GM12872 (cell line): ENCODE data around the gene PTPRN2.

Source experiments
- CTCF ChIP-seq: IDR thresholded peaks from 3 replicates; pipeline ENCODE4 v1.5.1; 2011; ENCODE audit warnings: low read depth, mild to moderate bottlenecking, low read length, moderate library complexity; ENCODE audit not compliant: insufficient read depth

PTPRN2 gene

GRCh38 chr7:158076215-158076614 is 511.4 kb downstream of the PTPRN2 start:
- TF ChIP-seq CTCF, result no peak

GRCh38 chr7:158075633-158076001 is 512.0 kb downstream of the PTPRN2 start:
- no peak for TF ChIP-seq CTCF

GRCh38 chr7:158074896-158075632 is 512.6 kb downstream of the PTPRN2 start:
- TF ChIP-seq CTCF, result no peak

- TF ChIP-seq CTCF, result no peak
Observed at GRCh38 chr7:158073845-158074840, 513.5 kb downstream of the PTPRN2 start.

- TF ChIP-seq CTCF, result no peak
Observed at GRCh38 chr7:158072991-158073730, 514.5 kb downstream of the PTPRN2 start.

GRCh38 chr7:158070222-158070920 is 517.3 kb downstream of the PTPRN2 start:
- TF ChIP-seq CTCF, result no peak
